GM12878 (cell line): ENCODE data around the gene HOPX. TPM values are rescaled to one million over a fixed set of nuclear protein-coding genes. Genes with fewer than 3 reads are reported as not detected.
"Not testable (repeated sequence)": the region's sequence is repeated elsewhere in the genome, so short reads cannot be mapped to it uniquely, and the experiment has no call there.

Experiments
- ATAC-seq: fragments of 200-7000 bp; cut with Tn5 transposase; 3 replicates; pipeline ENCODE4 v1.9.1; 2020; ENCODE audit warnings: mild to moderate bottlenecking, moderate library complexity
- BruUV-seq: library from RNA; stranded (reverse); fragments of 400-500 nt; replicated peaks from 2 replicates; lab custom pipeline; 2021; lab: Mats Ljungman, UMichigan
- CTCF ChIA-PET: fragments of 300-600 bp; sonication (Branson Sonifier 250); formaldehyde crosslinking; extraction: SDS; loops from one replicate; lab custom pipeline; 2021; ENCODE audit warnings: inconsistent platforms; lab: Yijun Ruan, JAX
- POLR2A ChIA-PET: fragments of 350-600 bp; formaldehyde crosslinking; extraction: SDS; loops from one replicate; lab custom pipeline; 2021; ENCODE audit warnings: inconsistent platforms; lab: Charles Lee
- RAD21 ChIA-PET: fragments of 300-600 bp; sonication (Branson Sonifier 250); formaldehyde crosslinking; loops from one replicate; lab custom pipeline; 2023; ENCODE audit warnings: antibody characterized with exemption; ENCODE audit not compliant: unreplicated experiment; lab: Charles Lee
- SMC1A ChIA-PET: fragments of 300-600 bp; sonication (Branson Sonifier 250); formaldehyde crosslinking; loops from one replicate; lab custom pipeline; 2023; ENCODE audit not compliant: unreplicated experiment, uncharacterized antibody; lab: Charles Lee
- DNase-seq: peaks from one replicate; pipeline ENCODE4 v3.0.0-alpha.2; 2011; ENCODE audit warnings: low read depth, low spot score
- FAIRE-seq: peaks from 3 replicates; lab custom pipeline; 2011; peaks lifted over from hg19 to GRCh38; lab: Jason Lieb, UNC
- H2AFZ ChIP-seq: 2 replicates; pipeline ENCODE4 v1.6.0; 2011; ENCODE audit warnings: low read depth, low read length, control low read depth; ENCODE audit not compliant: control insufficient read depth
- H3K27ac ChIP-seq: 2 replicates; pipeline ENCODE4 v1.5.1; 2011; ENCODE audit warnings: control low read depth; ENCODE audit not compliant: control insufficient read depth, insufficient read depth
- H3K27me3 ChIP-seq, 2 experiments: replicated peaks in 1 of 2; 2 replicates each; pipeline versions ENCODE4 v1.6.0 to v1.6.1; 2011; ENCODE audit warnings: low read length in 1 of 2; ENCODE audit not compliant: control insufficient read depth in 2 of 2, insufficient read depth in 2 of 2
- H3K36me3 ChIP-seq, 2 experiments: 2 replicates each; pipeline ENCODE4 v1.5.1; 2011; ENCODE audit warnings: low read length in 1 of 2; ENCODE audit not compliant: control insufficient read depth in 2 of 2, insufficient read depth in 2 of 2
- H3K4me1 ChIP-seq: 2 replicates; pipeline ENCODE4 v1.6.1; 2011; ENCODE audit warnings: mild to moderate bottlenecking, low read length, moderate library complexity, mixed read lengths; ENCODE audit not compliant: control insufficient read depth, insufficient read depth
- H3K4me2 ChIP-seq: 2 replicates; pipeline ENCODE4 v1.6.0; 2011; ENCODE audit warnings: control low read depth; ENCODE audit not compliant: control insufficient read depth, insufficient read depth
- H3K4me3 ChIP-seq: fragments of 200-600 bp; sonication (generic); 2 replicates; pipeline ENCODE4 v1.5.1; 2016
- H3K79me2 ChIP-seq: 2 replicates; pipeline ENCODE4 v1.6.0; 2011; ENCODE audit warnings: low read length; ENCODE audit not compliant: control insufficient read depth, insufficient read depth
- H3K9ac ChIP-seq: 2 replicates; pipeline ENCODE4 v1.8.0; 2011; ENCODE audit warnings: low read length, control low read depth, mixed read lengths; ENCODE audit not compliant: control insufficient read depth, insufficient read depth
- H3K9me3 ChIP-seq: replicated peaks from 3 replicates; pipeline ENCODE4 v1.5.1; 2011; ENCODE audit warnings: mild to moderate bottlenecking, low read length; ENCODE audit not compliant: control insufficient read depth, insufficient read depth
- H4K20me1 ChIP-seq: 2 replicates; pipeline ENCODE4 v1.6.0; 2011; ENCODE audit not compliant: control insufficient read depth, insufficient read depth
- FOXK2 ChIP-seq: fragments of 450-650 bp; IDR thresholded peaks from 2 replicates; pipeline ENCODE4 v1.6.1; 2017; ENCODE audit warnings: mild to moderate bottlenecking, moderate library complexity
- JUNB ChIP-seq: IDR thresholded peaks from 2 replicates; pipeline ENCODE4 v1.6.1; 2016; ENCODE audit warnings: antibody characterized with exemption, mild to moderate bottlenecking
- LARP7 ChIP-seq: fragments of 450-650 bp; IDR thresholded peaks from 2 replicates; pipeline ENCODE4 v1.6.1; 2017; ENCODE audit warnings: mild to moderate bottlenecking
- MTA3 ChIP-seq: IDR thresholded peaks from 2 replicates; pipeline ENCODE4 v1.6.1; 2012; ENCODE audit warnings: low read length, inconsistent platforms, borderline replicate concordance
- MYB ChIP-seq: fragments of 150-350 bp; IDR thresholded peaks from 2 replicates; pipeline ENCODE4 v1.6.1; 2014; ENCODE audit warnings: mild to moderate bottlenecking, low read depth, low read length, borderline replicate concordance
- NFXL1 ChIP-seq: fragments of 450-650 bp; IDR thresholded peaks from 2 replicates; pipeline ENCODE4 v1.6.1; 2017; ENCODE audit warnings: antibody characterized with exemption, mild to moderate bottlenecking, borderline replicate concordance
- POU2F2 ChIP-seq: IDR thresholded peaks from 3 replicates; pipeline ENCODE4 v1.6.1; 2011; ENCODE audit warnings: low read depth, mild to moderate bottlenecking, low read length, borderline replicate concordance
- SREBF1 ChIP-seq: IDR thresholded peaks from 2 replicates; pipeline ENCODE4 v1.6.1; 2012; ENCODE audit warnings: mild to moderate bottlenecking, low read length
- SRF ChIP-seq, 2 experiments: IDR thresholded peaks; 2 replicates each; pipeline ENCODE4 v1.6.1; 2011; ENCODE audit warnings: low read depth in 2 of 2, low read length in 2 of 2, mild to moderate bottlenecking in 1 of 2, moderate library complexity in 1 of 2
- WRNIP1 ChIP-seq: IDR thresholded peaks from 2 replicates; pipeline ENCODE4 v1.6.1; 2011; ENCODE audit warnings: low read depth, low read length, improper control_type of control experiment, borderline replicate concordance
- ZBED1 ChIP-seq: IDR thresholded peaks from 2 replicates; pipeline ENCODE4 v1.6.1; 2016; ENCODE audit warnings: borderline replicate concordance
- WGBS: methylation state at CpG from one replicate; pipeline ENCODE4 v1.1.6; 2016; ENCODE audit warnings: low lambda C conversion rate; ENCODE audit not compliant: insufficient replicate concordance, insufficient coverage; ENCODE audit errors: missing lambda C conversion rate; 5-methylcytosine and 5-hydroxymethylcytosine counted together
- in situ Hi-C: fragments of 300-500 bp; cut with MboI; formaldehyde crosslinking; loops from 9 replicates; pipeline ENCODE4 v1.14.3; 2018; ENCODE audit warnings: mixed read lengths
- intact Hi-C: fragments of 100-400 bp; cut with micrococcal nuclease; formaldehyde crosslinking; loops from one replicate; pipeline ENCODE4 v1.14.2; 2022; ENCODE audit not compliant: unreplicated experiment
- polyA plus RNA-seq, 11 experiments: library from polyadenylated mRNA; depleted of rRNA in 4 of 11; unstranded in 6 of 11; stranded (reverse) in 5 of 11; fragments of >200 nt; fragmentation: Nextera tagmentation in 4 of 11; fragmentation: Illumina TruSeq in 1 of 11; extraction: Ambion mirVana in 4 of 11; extraction: Trizol in 1 of 11; gene quantifications; 1 replicate in 1 of 11; 2 replicates in 10 of 11; pipeline versions ENCODE4 v1.2.1 to v1.2.3, GENCODE V29; 2011 to 2016; ENCODE audit warnings: inconsistent platforms in 2 of 11, missing spikeins in 2 of 11, low read depth in 1 of 11
- total RNA-seq, 4 experiments: library from RNA; depleted of rRNA in 3 of 4; stranded (reverse); fragments of >200 nt in 3 of 4; fragmentation: Illumina TruSeq in 1 of 4; extraction: Trizol in 1 of 4; gene quantifications; 2 replicates each; pipeline versions ENCODE4 v1.2.1 to v1.2.3, GENCODE V29; 2013 to 2021

Gene HOPX
- total and polyA plus RNA-seq, 10 of the 15 experiments (the other 5 are each of a cell fraction or from before 2014, with no cell fraction given): 0.11 to 0.40 (median 0.23) TPM; not detected in 4

DNA sequence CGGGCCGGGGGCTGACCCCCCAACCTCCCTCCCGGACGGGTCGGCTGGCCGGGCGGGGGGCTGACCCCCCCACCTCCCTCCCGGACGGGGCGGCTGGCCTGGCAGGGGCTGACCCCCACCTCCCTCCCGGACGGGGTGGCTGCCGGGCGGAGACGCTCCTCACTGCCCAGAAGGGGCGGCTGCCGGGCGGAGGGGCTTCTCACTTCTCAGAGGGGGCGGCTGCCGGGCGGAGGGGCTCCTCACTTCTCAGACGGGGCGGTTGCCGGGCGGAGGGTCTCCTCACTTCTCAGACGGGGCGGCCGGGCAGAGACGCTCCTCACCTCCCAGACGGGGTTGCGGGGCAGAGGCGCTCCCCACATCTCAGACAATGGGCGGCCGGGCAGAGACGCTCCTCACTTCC is 12.4 kb upstream of the HOPX start:
- H3K27me3 ChIP-seq, H3K27ac ChIP-seq, H3K9ac ChIP-seq, H3K36me3 ChIP-seq, H3K4me1 ChIP-seq, DNase-seq, H3K9me3 ChIP-seq, H3K4me2 ChIP-seq, BruUV-seq, H4K20me1 ChIP-seq, CTCF ChIA-PET, SMC1A ChIA-PET, POLR2A ChIA-PET, H3K4me3 ChIP-seq, intact Hi-C loops, H2AFZ ChIP-seq, H3K79me2 ChIP-seq, ATAC-seq, in situ Hi-C loops, FAIRE-seq, RAD21 ChIA-PET: not testable (repeated sequence)
- 80% methylated on average over 17 of the region's 35 CpGs for WGBS

DNA sequence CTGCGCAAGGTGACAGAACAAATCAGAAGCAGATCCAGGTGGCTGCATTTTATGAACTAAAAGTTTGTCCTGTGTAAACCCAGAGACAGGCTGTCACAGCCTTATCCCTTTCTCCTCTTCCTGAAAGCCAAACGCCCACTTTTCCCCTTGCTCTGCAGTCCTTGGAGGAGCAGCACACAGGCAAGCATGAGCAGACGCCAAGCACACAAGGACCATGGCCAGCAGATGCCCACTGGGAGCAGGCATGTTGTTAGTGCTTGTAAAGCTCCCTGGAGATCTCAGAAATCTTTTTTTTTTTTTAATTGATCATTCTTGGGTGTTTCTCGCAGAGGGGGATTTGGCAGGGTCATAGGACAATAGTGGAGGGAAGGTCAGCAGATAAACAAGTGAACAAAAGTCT is 11.5 kb upstream of the HOPX start:
- H3K9ac ChIP-seq: no peak overlapping the region
- no peaks in the 10 kb centered on the region; a peak in 1 of 4 replicates for H3K27me3 ChIP-seq

More for the DNA sequence above, 11.5 kb upstream of the HOPX start:
- no peak overlapping the region for H3K27ac ChIP-seq
- H3K4me1 ChIP-seq: no peaks in the 10 kb centered on the region
- no peak for ATAC-seq
- no peaks in the 10 kb centered on the region for H4K20me1 ChIP-seq
- no peak for FAIRE-seq
- no peak overlapping the region for H3K4me2 ChIP-seq
- ChIA-PET RAD21 (no interaction called here), POLR2A (no interaction called here), CTCF (no interaction called here), SMC1A (no interaction called here)
- no peak for DNase-seq
- in situ Hi-C loops: no loop called here
- 41% methylated on average over 4 of the region's 4 CpGs for whole genome bisulfite sequencing
- H3K4me3 ChIP-seq: no peak overlapping the region
- intact Hi-C loops: no loop called here
- H2AFZ ChIP-seq: no peak overlapping the region
- H3K79me2 ChIP-seq: no peaks in the 10 kb centered on the region
- TF ChIP-seq NFXL1: no peak
- TF ChIP-seq LARP7: no peak
- TF ChIP-seq FOXK2: no peak
- no peak for TF ChIP-seq SRF (IDR thresholded peaks at IDR 0.05; ENCODE audit: low read depth in 2 of 2, low read length in 2 of 2)
- no peak for TF ChIP-seq JUNB
- TF ChIP-seq SREBF1: no peak
- no peak for TF ChIP-seq ZBED1
- no peak for TF ChIP-seq MYB
- TF ChIP-seq POU2F2: no peak
- TF ChIP-seq MTA3: no peak
- no peak for TF ChIP-seq WRNIP1
- H3K36me3 ChIP-seq: no peaks in the 10 kb centered on the region
- no TSS peak for BruUV-seq
- no peaks in the 10 kb centered on the region for H3K9me3 ChIP-seq
